CD4-positive, alpha-beta T cell (primary cell): ENCODE measurements around the gene KDM3A. TPM values are rescaled to one million over a fixed set of nuclear protein-coding genes. Genes with fewer than 3 reads are reported as not detected.

Experiments
- ATAC-seq: fragments of 200-7000 bp; cut with Tn5 transposase; one replicate; pipeline ENCODE4 v1.10.0; 2022; ENCODE audit warnings: mild to moderate bottlenecking; ENCODE audit not compliant: poor library complexity
- CTCF ChIA-PET: fragments of 350-600 bp; sonication (Branson Sonifier 250); formaldehyde crosslinking; loops from one replicate; lab custom pipeline; 2021; ENCODE audit warnings: antibody characterized with exemption, inconsistent platforms; lab: Charles Lee
- POLR2A ChIA-PET: fragments of 350-600 bp; sonication (Branson Sonifier 250); formaldehyde crosslinking; loops from one replicate; lab custom pipeline; 2021; ENCODE audit warnings: antibody characterized with exemption, inconsistent platforms; lab: Charles Lee
- DNase-seq, 14 experiments: peaks; one replicate each; pipeline ENCODE4 v3.0.0-alpha.2; 2013 to 2020; ENCODE audit warnings: mixed read lengths in 2 of 14
- H3K27ac ChIP-seq, 2 donors: one replicate each; pipeline versions ENCODE4 v1.5.1 to v1.7.0; 2013; ENCODE audit warnings: low read length in 2 of 2, low read depth in 1 of 2, mild to moderate bottlenecking in 1 of 2
- H3K27me3 ChIP-seq, 2 experiments: 1 replicate in 1 of 2; 2 replicates in 1 of 2; pipeline versions ENCODE4 v1.6.1 to v1.7.0; 2013; ENCODE audit warnings: low read length in 2 of 2, control low read depth in 1 of 2, mild to moderate bottlenecking in 1 of 2, moderate library complexity in 1 of 2; ENCODE audit not compliant: insufficient read depth in 2 of 2, control insufficient read depth in 1 of 2
- H3K36me3 ChIP-seq: one replicate; pipeline ENCODE4 v1.6.1; 2013; ENCODE audit warnings: low read length, control low read depth; ENCODE audit not compliant: insufficient read depth
- H3K4me1 ChIP-seq: one replicate; pipeline ENCODE4 v1.6.1; 2013; ENCODE audit warnings: low read length, control low read depth; ENCODE audit not compliant: insufficient read depth
- H3K4me3 ChIP-seq: one replicate; pipeline ENCODE4 v1.5.1; 2013; ENCODE audit warnings: mild to moderate bottlenecking, low read length, moderate library complexity
- H3K9me3 ChIP-seq, 2 experiments: 1 replicate in 1 of 2; 2 replicates in 1 of 2; pipeline versions ENCODE4 v1.6.1 to v1.7.0; 2013; ENCODE audit warnings: low read length in 2 of 2, mild to moderate bottlenecking in 2 of 2, control low read depth in 1 of 2, moderate library complexity in 1 of 2; ENCODE audit not compliant: control insufficient read depth in 1 of 2, insufficient read depth in 1 of 2
- H3K27ac Mint-ChIP-seq: one replicate; pipeline ENCODE4 v1.8.0; 2020; ENCODE audit warnings: mixed read lengths
- H3K27me3 Mint-ChIP-seq: one replicate; pipeline ENCODE4 v1.8.0; 2021; ENCODE audit warnings: mixed read lengths
- H3K36me3 Mint-ChIP-seq: one replicate; pipeline ENCODE4 v1.8.0; 2021; ENCODE audit warnings: low read depth, mixed read lengths
- H3K4me1 Mint-ChIP-seq: one replicate; pipeline ENCODE4 v1.8.0; 2021; ENCODE audit warnings: low read depth, mixed read lengths
- H3K4me3 Mint-ChIP-seq: one replicate; pipeline ENCODE4 v1.8.0; 2020; ENCODE audit warnings: mild to moderate bottlenecking, mixed read lengths
- H3K9me3 Mint-ChIP-seq: one replicate; pipeline ENCODE4 v1.8.0; 2020; ENCODE audit warnings: mixed read lengths
- CTCF ChIP-seq: fragments of 200-600 bp; IDR thresholded peaks from one replicate; pipeline ENCODE4 v1.8.0; 2022; ENCODE audit warnings: antibody characterized with exemption, mild to moderate bottlenecking
- intact Hi-C, 2 experiments: fragments of 100-400 bp; cut with DNase I in 1 of 2; cut with micrococcal nuclease in 1 of 2; formaldehyde crosslinking; loops; one replicate each; pipeline versions ENCODE4 v1.15.1 to v1.9.0; 2023 to 2025; cut with DNase I, micrococcal nuclease
- total RNA-seq, 174 experiments: library from RNA in 2 of 174; stranded (reverse) in 2 of 174; gene quantifications; one replicate each; pipeline ENCODE4 v1.2.3 and lab custom pipeline; 2021 to 2026

KDM3A gene
- total RNA-seq, 2 experiments from 2014 or later: 205 to 207 TPM

GRCh38 chr2:86430368-86430767, 10.8 kb upstream of the KDM3A start:
- peaks cover 5% of the 10 kb centered on the region for H3K9me3 Mint-ChIP-seq
- H3K4me3 Mint-ChIP-seq: no peak overlapping the region
- no peaks in the 10 kb centered on the region for H3K4me1 Mint-ChIP-seq
- no peak for TF ChIP-seq CTCF
- ATAC-seq (no peak), DNase-seq (no peak)
- Histone ChIP-seq H3K27me3 (peaks cover 0 to 9% of the 10 kb centered on the region in 2 experiments), H3K27ac (no peak overlapping the region), H3K9me3 (peaks cover 0 to 6% of the 10 kb centered on the region in 2 experiments), H3K4me1 (no peaks in the 10 kb centered on the region), H3K36me3 (no peaks in the 10 kb centered on the region), H3K4me3 (no peak overlapping the region)
- no peak overlapping the region for H3K27ac Mint-ChIP-seq
- no peaks in the 10 kb centered on the region for H3K36me3 Mint-ChIP-seq
- ChIA-PET POLR2A (interaction anchor here (1.6 kb wide), 1 partner anchor 11 kb away, joined by 6 read pairs; the partner anchor contains the start of gene KDM3A), CTCF (no interaction called here)
- peaks cover 13% of the 10 kb centered on the region for H3K27me3 Mint-ChIP-seq
- intact Hi-C loops: loop anchor here in 1 of 2 experiments (5.0 kb wide), 1 partner anchor 43 kb away; no protein-coding TSS in a partner anchor

- intact Hi-C loops: loop anchor here in 1 of 2 experiments (5.0 kb wide), 1 partner anchor 46 kb away; no protein-coding TSS in a partner anchor
- Mint-ChIP-seq H3K27me3 (peaks cover 5% of the 10 kb centered on the region), H3K4me3 (no peak overlapping the region), H3K9me3 (peaks cover 5% of the 10 kb centered on the region), H3K27ac (no peak overlapping the region), H3K36me3 (no peaks in the 10 kb centered on the region), H3K4me1 (no peaks in the 10 kb centered on the region)
- TF ChIP-seq CTCF: no peak
- DNase-seq (no peak), ATAC-seq (no peak)
- peaks cover 0 to 6% of the 10 kb centered on the region in 2 experiments for H3K9me3 ChIP-seq
- ChIA-PET CTCF (no interaction called here), POLR2A (no interaction called here)
- no peaks in the 10 kb centered on the region for H3K36me3 ChIP-seq
- H3K4me3 ChIP-seq: no peak overlapping the region
- H3K27ac ChIP-seq: no peak overlapping the region
- H3K27me3 ChIP-seq: no peaks in the 10 kb centered on the region
- H3K4me1 ChIP-seq: no peaks in the 10 kb centered on the region
Observed at GRCh38 chr2:86433137-86433536, 8.0 kb upstream of the KDM3A start.

- no peaks in the 10 kb centered on the region for H3K27me3 ChIP-seq
- Mint-ChIP-seq H3K4me3 (no peak overlapping the region), H3K9me3 (peaks cover 5% of the 10 kb centered on the region), H3K4me1 (no peaks in the 10 kb centered on the region), H3K27ac (no peak overlapping the region), H3K27me3 (peaks cover 5% of the 10 kb centered on the region), H3K36me3 (no peaks in the 10 kb centered on the region)
- no peak for ATAC-seq
- peaks cover under 1 to 7% of the 10 kb centered on the region in 2 experiments for H3K9me3 ChIP-seq
- H3K4me3 ChIP-seq: no peak overlapping the region
- POLR2A ChIA-PET: no interaction called here
- no peaks in the 10 kb centered on the region for H3K4me1 ChIP-seq
- TF ChIP-seq CTCF: no peak
- H3K27ac ChIP-seq: no peak overlapping the region
- intact Hi-C loops: loop anchor here in 1 of 2 experiments (5.0 kb wide), 1 partner anchor 47 kb away; no protein-coding TSS in a partner anchor
- H3K36me3 ChIP-seq: no peaks in the 10 kb centered on the region
- CTCF ChIA-PET: no interaction called here
- no peak for DNase-seq
Observed at GRCh38 chr2:86434290-86434689, 6.9 kb upstream of the KDM3A start.
